OCI-LY7 (cell line): ENCODE data around the gene CAPN9.

Experiments
- EZH2phosphoT487 ChIP-seq: fragments of 200-600 bp; sonication (generic); IDR thresholded peaks from 2 replicates; pipeline ENCODE4 v1.6.1; 2018; ENCODE audit warnings: low read depth, borderline replicate concordance, mild to moderate bottlenecking, mixed run types, antibody characterized with exemption, low read length, moderate library complexity, mixed read lengths
- TF ChIP-seq, protein P1 (sequence below): fragments of 200-600 bp; sonication (generic); conservative IDR thresholded peaks from 2 replicates; pipeline ENCODE4 v1.5.1; 2014; ENCODE audit warnings: mild to moderate bottlenecking, antibody characterized with exemption, low read length, moderate library complexity, mixed read lengths

DNA sequence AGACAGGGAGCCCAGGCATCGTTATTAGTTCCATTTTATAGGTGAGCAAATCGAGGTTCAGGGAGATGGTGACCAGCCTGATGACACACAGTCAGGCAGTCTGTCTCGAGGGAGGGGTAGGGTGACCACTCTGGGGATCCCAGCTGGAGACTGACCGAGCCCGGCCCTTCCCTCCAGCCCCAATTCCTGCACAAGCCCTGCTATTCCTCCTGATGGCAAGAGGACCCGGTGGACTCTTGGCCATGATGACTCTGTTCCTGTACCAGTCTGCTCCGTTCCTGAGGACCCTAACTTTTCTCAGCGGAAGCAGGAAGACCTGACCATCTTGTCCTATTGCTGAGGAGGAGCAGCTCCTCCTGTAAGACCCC, 33.7 kb upstream of the CAPN9 start:
- TF ChIP-seq, protein P1, sequence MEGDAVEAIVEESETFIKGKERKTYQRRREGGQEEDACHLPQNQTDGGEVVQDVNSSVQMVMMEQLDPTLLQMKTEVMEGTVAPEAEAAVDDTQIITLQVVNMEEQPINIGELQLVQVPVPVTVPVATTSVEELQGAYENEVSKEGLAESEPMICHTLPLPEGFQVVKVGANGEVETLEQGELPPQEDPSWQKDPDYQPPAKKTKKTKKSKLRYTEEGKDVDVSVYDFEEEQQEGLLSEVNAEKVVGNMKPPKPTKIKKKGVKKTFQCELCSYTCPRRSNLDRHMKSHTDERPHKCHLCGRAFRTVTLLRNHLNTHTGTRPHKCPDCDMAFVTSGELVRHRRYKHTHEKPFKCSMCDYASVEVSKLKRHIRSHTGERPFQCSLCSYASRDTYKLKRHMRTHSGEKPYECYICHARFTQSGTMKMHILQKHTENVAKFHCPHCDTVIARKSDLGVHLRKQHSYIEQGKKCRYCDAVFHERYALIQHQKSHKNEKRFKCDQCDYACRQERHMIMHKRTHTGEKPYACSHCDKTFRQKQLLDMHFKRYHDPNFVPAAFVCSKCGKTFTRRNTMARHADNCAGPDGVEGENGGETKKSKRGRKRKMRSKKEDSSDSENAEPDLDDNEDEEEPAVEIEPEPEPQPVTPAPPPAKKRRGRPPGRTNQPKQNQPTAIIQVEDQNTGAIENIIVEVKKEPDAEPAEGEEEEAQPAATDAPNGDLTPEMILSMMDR: no peak
- no peak for TF ChIP-seq EZH2phosphoT487
